Right lobe of liver (tissue), 6 donors: ENCODE measurements around the gene MT1X. TPM values are rescaled to one million over a fixed set of nuclear protein-coding genes. Genes with fewer than 3 reads are reported as not detected.

Source experiments
- ATAC-seq, 4 donors: fragments of 200-7000 bp; cut with Tn5 transposase; one replicate each; pipeline ENCODE4 v1.9.1; 2020; ENCODE audit warnings: mild to moderate bottlenecking in 4 of 4, moderate library complexity in 4 of 4
- DNase-seq, 3 donors: peaks; one replicate each; pipeline ENCODE4 v3.0.0-alpha.2; 2020
- H3K27ac ChIP-seq, 3 donors: fragments of 200-600 bp; one replicate each; pipeline ENCODE4 v1.8.0; 2022
- H3K27me3 ChIP-seq, 2 donors: fragments of 200-600 bp; one replicate each; pipeline ENCODE4 v1.8.0; 2022
- H3K36me3 ChIP-seq, 4 donors: fragments of 200-600 bp; sonication (generic) in 1 of 4; one replicate each; pipeline versions ENCODE4 v1.5.1 to v1.8.0; 2017 to 2022; ENCODE audit warnings: control low read depth in 1 of 4
- H3K4me1 ChIP-seq, 4 donors: fragments of 200-600 bp; sonication (generic) in 1 of 4; one replicate each; pipeline versions ENCODE4 v1.5.1 to v1.8.0; 2017 to 2022; ENCODE audit warnings: control low read depth in 1 of 4
- H3K4me3 ChIP-seq, 3 donors: fragments of 200-600 bp; one replicate each; pipeline ENCODE4 v1.8.0; 2022
- H3K9me3 ChIP-seq, 4 donors: fragments of 200-600 bp; sonication (generic) in 1 of 4; one replicate each; pipeline versions ENCODE4 v1.5.1 to v1.8.0; 2017 to 2022; ENCODE audit warnings: control low read depth in 1 of 4
- POLR2A ChIP-seq: fragments of 450-650 bp; IDR thresholded peaks from one replicate; pipeline ENCODE4 v1.6.1; 2017; ENCODE audit warnings: antibody characterized with exemption, mild to moderate bottlenecking
- WGBS: methylation state at CpG from one replicate; pipeline ENCODE4 v1.1.6; 2018; ENCODE audit warnings: low coverage, low lambda C conversion rate; ENCODE audit not compliant: insufficient coverage; ENCODE audit errors: missing lambda C conversion rate; 5-methylcytosine and 5-hydroxymethylcytosine counted together
- intact Hi-C, 2 donors: fragments of 100-400 bp; cut with DNase I; formaldehyde crosslinking; loops; one replicate each; pipeline versions ENCODE4 v1.11.2 to v1.14.1; 2022
- total RNA-seq, 6 experiments: library from RNA; depleted of rRNA in 2 of 6; stranded (reverse); fragments of >200 nt in 2 of 6; fragmentation: NEBNext Ultra II Directional in 3 of 6; extraction: Animal tissue kit (Norgen Biotek cat#: 25700) in 3 of 6; gene quantifications; one replicate each; pipeline versions ENCODE4 v1.1.0 to v1.2.4, GENCODE V29; 2016 to 2023
- TF ChIP-seq, protein P1 (sequence below), 4 donors: fragments of 200-600 bp in 3 of 4; fragments of 450-650 bp in 1 of 4; IDR thresholded peaks; one replicate each; pipeline versions ENCODE4 v1.5.1 to v1.8.0; 2016 to 2022; ENCODE audit warnings: antibody characterized with exemption in 4 of 4, mild to moderate bottlenecking in 2 of 4
- donor health status: DM: no; HTN: yes; CAD: no.
- donor health status: DM: no; HTN: no; CAD: no.
- donor health status: DM: no; HTN: no; CAD: no.
- donor health status: DM: no; HTN: yes; CAD: no.
- donor health status: DM: no; HTN: yes; CAD: no.

Gene MT1X
- total RNA-seq, 6 experiments from 2014 or later: 808 to 2,440 (median 1,620) TPM

DNA sequence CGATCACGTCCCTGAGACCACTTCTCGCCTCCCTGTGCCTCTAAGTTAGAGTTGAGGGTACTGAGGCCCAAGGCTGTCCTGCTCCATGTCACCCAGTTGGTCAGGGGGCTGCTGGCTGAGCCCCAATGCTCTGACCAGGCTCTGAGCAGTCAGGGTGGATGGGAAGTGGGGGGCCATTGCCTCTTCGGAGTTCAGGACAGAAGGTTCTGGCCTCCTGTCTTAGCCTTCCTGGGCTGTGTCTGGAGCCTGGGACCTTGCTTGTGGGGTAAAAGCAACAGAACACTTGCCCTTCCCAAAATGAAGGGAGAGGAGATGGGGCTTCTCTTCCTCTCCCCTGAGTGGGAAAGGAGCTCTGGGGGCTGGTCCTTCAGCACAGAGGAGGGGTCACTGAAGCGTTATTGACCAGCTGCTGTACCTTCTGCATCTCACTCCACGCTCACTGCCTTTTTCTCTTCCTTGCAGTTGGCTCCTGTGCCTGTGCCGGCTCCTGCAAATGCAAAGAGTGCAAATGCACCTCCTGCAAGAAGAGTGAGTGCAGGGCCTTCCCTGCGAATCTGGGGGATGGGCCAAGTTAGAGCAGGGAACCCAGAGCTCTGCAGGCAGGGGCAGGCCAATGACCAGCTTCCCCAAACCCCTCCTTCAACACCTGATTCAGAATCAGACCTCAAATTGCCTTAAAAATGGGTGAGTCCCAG lies 580 bp downstream of the MT1X start:
- no peaks in the 10 kb centered on the region for H3K9me3 ChIP-seq
- H3K27me3 ChIP-seq: no peaks in the 10 kb centered on the region
- intact Hi-C loops: no loop called here
- H3K4me3 ChIP-seq: peak overlapping the region; percentile 54 to 82 (median 71)
- peaks cover 0 to 21% (median 5%) of the 10 kb centered on the region in 4 donors for H3K4me1 ChIP-seq
- peaks cover 0 to 5% (median 0%) of the 10 kb centered on the region in 4 donors for H3K36me3 ChIP-seq
- TF ChIP-seq, protein P1, sequence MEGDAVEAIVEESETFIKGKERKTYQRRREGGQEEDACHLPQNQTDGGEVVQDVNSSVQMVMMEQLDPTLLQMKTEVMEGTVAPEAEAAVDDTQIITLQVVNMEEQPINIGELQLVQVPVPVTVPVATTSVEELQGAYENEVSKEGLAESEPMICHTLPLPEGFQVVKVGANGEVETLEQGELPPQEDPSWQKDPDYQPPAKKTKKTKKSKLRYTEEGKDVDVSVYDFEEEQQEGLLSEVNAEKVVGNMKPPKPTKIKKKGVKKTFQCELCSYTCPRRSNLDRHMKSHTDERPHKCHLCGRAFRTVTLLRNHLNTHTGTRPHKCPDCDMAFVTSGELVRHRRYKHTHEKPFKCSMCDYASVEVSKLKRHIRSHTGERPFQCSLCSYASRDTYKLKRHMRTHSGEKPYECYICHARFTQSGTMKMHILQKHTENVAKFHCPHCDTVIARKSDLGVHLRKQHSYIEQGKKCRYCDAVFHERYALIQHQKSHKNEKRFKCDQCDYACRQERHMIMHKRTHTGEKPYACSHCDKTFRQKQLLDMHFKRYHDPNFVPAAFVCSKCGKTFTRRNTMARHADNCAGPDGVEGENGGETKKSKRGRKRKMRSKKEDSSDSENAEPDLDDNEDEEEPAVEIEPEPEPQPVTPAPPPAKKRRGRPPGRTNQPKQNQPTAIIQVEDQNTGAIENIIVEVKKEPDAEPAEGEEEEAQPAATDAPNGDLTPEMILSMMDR (IDR thresholded peaks at IDR 0.05): no peak
- peak; percentile 84 for TF ChIP-seq POLR2A
- ATAC-seq (peak in 3 of 4 donors; percentile 0 to 4 (median 1)), DNase-seq (peak in 1 of 3 donors; percentile 63)
- WGBS: 6% methylated on average over 3 of the region's 8 CpGs
- peak overlapping the region; percentile 74 to 83 (median 76) for H3K27ac ChIP-seq

- TF ChIP-seq, protein P1 (IDR thresholded peaks at IDR 0.05): no peak
- TF ChIP-seq POLR2A: peak; percentile 21
- H3K27me3 ChIP-seq: no peaks in the 10 kb centered on the region
- DNase-seq: peak in 2 of 3 donors; percentile 60 to 73
- intact Hi-C loops: no loop called here
- H3K27ac ChIP-seq: peak overlapping the region; percentile 74 to 83 (median 76)
- H3K4me3 ChIP-seq: peak overlapping the region; percentile 54 to 82 (median 71)
- peak in 2 of 4 donors; percentile 1 to 7 for ATAC-seq
- H3K36me3 ChIP-seq: peaks cover 0 to 5% (median 0%) of the 10 kb centered on the region in 4 donors
- 28% methylated on average over 4 of the region's 5 CpGs for WGBS
- H3K4me1 ChIP-seq: peaks cover 0 to 21% (median 5%) of the 10 kb centered on the region in 4 donors
- H3K9me3 ChIP-seq: no peaks in the 10 kb centered on the region
Measured at GRCh38 chr16:56683424-56684172, 1.3 kb downstream of the MT1X start.

GRCh38 chr16:56684256-56684925 lies 2.1 kb downstream of the MT1X start:
- Histone ChIP-seq H3K9me3 (no peaks in the 10 kb centered on the region), H3K4me1 (peaks cover 0 to 21% (median 5%) of the 10 kb centered on the region in 4 donors), H3K27me3 (no peaks in the 10 kb centered on the region), H3K27ac (peak overlapping the region; percentile 47 to 83 (median 76)), H3K36me3 (peaks cover 0 to 5% (median 0%) of the 10 kb centered on the region in 4 donors), H3K4me3 (peak overlapping the region in 2 of 3 donors; percentile 71 to 82)
- TF ChIP-seq, protein P1 (IDR thresholded peaks at IDR 0.05): no peak
- TF ChIP-seq POLR2A: peak; percentile 81
- ATAC-seq (peak; percentile 16 to 45 (median 28)), DNase-seq (peak; percentile 42 to 82 (median 74))
- 44% methylated on average over 3 of the region's 4 CpGs for WGBS
- intact Hi-C loops: no loop called here

GRCh38 chr16:56684926-56685590 lies 2.8 kb downstream of the MT1X start:
- WGBS: 40% methylated on average over 4 of the region's 4 CpGs
- ATAC-seq: peak; percentile 10 to 48 (median 34)
- intact Hi-C loops: no loop called here
- TF ChIP-seq, protein P1 (IDR thresholded peaks at IDR 0.05): no peak
- peak; percentile 53 for TF ChIP-seq POLR2A
- DNase-seq: peak in 2 of 3 donors; percentile 69 to 84
- Histone ChIP-seq H3K36me3 (peaks cover 0 to 5% (median 0%) of the 10 kb centered on the region in 4 donors), H3K9me3 (no peaks in the 10 kb centered on the region), H3K4me1 (peaks cover 0 to 16% (median 5%) of the 10 kb centered on the region in 4 donors), H3K4me3 (peak overlapping the region in 2 of 3 donors; percentile 71 to 82), H3K27ac (peak overlapping the region; percentile 47 to 83 (median 76)), H3K27me3 (no peaks in the 10 kb centered on the region)
